Right forelimb (tissue), 1 donor: ENCODE results near the gene PITX2.

Experiments
- DNase-seq: peaks from one replicate; pipeline ENCODE4 v3.0.0-alpha.2; 2018

PITX2 gene

DNA sequence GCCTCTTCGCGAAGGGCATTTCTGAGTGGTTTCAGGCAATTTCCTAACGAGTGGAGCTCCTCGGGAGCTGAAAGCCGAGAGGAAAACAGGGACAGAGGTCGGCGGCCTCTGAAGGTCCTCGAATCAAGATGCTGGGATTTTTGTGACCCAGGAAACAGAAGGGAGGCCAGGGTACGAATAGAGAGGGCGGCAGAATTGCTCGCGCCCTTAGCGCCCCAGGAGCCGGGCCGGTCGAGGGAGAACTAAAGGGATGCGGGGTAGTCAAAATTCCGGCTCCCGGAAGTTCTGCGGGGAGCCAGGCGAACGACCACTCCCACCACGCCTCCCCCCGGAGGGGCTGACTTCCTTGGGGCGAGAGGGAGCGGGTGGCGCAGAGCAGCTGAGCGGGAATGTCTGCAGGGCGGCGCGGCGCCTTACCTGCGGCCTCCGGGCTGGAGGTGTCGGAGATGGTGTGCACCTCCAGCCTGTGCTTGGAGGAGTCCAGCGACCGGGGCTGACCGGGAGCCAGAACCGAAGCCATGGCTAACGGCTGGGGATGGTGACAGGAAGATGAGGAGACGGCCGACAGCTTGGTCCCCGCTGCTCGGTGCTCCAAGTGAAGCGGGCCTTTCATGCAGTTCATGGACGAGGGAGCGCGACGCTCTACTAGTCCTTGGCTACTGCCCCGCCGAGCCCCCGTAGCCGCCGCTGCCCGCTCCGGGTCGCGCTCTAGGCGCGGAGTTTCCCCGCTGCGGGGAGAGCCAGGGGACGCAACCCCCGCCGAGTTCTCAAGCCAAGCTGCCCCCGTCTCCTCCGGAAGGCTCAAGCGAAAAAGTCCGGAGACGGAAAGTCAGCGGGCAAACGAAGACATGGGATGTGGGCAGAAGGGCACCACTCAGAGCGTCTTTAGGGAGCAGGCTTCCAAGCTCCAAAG lies 782 bp downstream of the PITX2 start:
- DNase-seq, result no peak

DNA sequence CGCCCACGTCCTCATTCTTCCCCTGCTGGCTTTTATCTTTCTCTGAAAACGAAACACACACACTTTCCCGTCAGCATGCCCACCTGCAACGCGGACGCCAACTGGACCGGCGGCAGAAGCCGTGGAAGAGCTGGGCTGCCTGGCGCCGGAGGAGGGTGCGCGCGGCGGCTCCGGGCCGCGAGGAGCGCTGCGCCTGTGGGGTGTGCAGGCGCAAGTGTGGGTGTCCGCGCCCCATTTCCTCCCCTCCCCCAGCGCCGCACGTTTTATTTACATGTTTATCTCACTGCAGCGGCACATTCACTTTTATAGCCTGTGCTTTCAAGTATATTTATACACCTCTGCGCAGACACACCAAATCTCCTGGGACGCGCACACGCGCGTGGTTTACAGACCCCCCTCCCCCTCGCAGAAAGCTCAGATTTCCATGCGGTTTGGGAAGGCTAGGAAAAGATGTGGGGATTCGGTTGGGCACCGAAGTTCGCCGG lies 1.5 kb downstream of the PITX2 start:
- no peak for DNase-seq

DNA sequence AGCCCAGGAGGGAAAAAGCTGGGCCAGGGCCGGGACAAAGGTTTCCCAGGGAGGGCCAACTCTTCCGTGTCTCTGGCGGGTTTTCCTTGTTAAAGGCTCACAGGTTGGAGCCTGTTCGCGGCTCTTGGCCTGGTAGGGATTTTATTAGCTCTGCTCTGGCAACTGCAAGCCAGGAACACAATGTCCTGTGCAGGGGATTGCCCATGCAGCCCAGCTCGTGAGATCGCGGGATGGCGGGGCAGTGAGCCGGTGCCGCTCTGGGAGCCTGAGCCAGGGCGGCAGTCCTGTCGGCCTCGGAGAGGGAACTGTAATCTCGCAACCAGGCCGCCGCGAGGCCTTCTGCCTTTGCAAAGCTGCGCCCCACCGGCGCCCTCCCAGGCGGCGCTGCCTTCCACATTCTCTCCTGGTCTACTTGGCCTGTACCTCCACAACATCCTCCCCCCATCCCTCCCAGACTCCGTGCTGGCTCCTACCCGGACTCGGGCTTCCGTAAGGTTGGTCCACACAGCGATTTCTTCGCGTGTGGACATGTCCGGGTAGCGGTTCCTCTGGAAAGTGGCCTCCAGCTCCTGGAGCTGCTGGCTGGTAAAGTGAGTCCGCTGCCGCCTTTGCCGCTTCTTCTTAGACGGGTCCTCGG lies 2.1 kb downstream of the PITX2 start:
- peak; percentile 74 for DNase-seq

DNA sequence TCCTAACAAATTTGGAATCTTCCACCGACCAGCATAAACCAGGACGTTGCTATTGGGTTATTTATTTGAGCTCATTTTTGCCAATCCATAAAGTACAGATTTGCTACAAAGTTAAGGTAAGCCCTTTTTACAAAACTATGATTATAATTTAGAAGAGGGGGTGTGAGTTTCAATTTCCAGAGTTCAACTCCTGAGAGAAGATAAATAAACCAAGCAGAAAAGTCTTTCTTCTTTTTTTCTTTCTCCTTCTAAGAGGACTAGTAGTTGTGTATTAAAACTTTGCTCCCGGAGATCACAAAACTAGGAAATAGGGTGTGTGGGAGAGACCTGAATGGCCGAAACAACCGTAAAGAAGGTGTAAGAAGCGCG lies 2.6 kb downstream of the PITX2 start:
- DNase-seq, result no peak

DNA sequence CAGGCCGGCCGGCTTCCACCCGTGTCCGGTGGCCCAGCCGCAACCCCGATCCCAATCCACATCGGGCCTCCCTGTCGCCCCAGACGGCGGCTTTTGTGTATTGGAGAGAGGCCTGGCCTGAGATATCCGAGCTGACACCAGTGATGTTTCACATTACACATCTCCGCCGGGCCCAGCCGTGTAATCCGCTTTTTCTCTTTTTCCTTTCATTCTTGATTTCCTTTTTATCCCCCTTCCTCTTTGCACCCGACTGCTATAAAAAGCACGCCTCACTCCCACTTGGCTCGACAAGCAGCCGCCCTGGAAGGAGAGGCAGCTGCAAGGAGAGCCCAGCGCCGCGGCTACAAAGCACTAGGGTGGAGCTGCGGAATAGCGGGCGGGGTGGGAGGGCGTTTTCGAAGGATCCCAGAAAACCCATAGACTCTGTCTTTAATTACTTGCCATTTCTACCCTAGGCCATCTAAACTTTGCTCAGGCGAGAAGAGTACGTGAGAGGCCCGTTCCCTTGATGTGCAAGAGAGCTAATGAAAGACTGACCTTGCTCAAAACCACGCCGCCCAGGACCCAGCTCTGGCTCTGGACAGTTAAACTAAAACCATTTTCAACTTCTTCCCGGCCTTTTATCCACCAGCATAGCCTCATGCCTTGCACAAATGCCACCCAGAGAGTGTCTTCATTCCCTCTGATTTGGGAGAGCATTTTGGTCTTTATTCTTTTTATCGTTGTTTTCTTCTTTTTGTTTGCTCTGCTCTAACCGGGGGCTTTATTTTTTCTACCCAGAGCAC lies 3.2 kb downstream of the PITX2 start:
- DNase-seq, result peak; percentile 65

DNA sequence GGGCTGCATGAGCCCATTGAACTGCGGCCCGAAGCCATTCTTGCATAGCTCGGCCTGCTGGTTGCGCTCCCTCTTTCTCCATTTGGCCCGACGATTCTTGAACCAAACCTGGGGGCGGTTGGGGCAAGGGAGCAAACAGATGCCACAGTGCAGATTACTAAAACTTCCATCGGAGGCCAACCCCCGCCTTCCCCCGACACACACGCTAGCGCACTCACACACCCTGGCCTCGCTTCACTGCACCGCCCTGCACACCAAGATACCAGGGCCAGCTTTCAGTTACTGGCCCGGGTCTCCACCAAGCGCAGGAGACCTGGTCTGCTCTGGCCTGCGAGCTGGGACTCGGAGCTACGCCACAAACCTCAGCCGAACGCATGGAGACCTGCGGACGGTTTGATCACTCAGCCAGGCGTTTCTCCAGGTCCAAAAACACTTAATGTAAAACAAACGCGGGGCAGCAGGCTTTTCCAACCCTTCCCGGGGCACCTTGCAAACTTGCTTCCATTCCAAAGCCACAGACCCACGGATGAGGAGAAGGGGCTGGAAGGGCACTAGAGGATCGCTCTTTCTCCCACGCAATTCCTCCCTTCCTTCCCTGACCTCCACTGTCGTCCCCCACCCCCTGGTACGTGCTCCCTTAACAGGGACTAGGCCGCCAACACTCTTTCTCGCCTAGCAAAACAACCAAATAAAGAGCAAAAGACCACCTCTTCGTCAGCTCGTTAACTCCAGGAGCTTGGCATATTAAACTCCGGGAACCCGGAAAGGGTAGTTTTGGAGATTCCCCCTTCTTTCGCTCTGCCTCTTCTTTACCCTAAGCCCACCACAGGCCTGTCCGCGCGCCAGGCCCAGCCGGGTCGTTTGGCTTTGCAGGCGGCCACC lies 4.1 kb downstream of the PITX2 start:
- DNase-seq, result no peak

DNA sequence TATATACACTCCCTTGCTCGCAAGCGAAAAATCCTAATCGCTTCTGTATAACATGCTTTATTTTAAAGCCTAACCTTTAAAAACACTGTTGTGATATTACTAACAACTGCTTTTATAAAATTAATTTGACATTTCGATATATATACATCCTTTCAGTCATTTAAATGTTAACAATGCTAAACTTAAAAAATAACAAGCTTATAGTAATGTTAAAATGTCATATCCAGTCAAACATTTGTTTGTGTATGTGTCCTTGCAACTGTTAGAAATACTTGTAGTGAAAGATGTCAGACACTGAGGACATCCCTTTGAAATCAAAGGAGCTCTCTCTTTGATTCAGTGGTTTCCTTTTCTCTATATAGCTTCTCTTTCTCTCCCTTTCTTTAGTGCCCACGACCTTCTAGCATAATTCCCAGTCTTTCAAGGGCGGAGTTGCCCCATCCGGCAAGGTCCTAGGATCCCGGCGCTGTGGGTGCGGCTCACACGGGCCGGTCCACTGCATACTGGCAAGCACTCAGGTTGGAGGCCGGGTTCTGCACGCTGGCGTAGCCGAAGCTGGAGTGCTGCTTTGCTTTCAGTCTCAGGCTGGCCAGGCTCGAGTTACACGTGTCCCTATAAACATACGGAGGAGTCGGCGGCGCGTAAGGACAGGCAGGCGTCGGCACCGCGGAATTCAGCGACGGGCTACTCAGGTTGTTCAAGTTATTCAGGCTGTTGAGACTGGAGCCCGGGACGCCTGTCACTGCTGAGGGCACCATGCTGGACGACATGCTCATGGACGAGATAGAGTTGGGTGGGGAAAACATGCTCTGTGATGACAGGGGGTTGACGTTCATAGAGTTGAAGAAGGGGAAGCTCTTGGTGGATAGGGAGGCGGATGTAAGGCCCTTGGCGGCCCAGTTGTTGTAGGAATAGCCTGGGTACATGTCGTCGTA lies 5.0 kb downstream of the PITX2 start:
- peak; percentile 72 for DNase-seq

DNA sequence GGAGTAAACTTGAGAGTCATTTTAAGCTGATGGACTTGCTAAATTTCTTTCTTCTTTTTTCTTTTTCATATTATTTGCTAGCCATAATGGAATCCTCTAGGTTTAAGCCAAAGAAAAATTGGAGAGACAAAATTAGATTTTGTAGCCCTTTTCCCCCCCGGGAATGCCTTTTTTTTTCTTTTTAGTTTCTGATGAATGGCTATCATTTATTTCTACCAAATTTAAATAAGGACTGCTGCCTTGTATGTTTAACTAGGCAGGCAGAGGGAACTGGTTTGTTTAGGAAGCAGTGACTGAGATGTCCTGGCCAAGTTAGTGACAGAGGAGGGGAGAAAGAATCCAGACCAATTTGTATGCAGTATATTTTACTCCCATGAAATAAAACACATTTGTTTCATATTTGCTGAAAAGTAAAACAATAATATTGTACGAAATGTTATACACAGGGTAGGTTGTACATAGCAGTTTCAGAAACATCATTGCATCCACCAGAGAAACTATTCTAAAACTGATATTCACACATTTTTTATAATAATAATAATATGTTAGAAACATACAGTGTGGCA lies 5.7 kb downstream of the PITX2 start:
- no peak for DNase-seq

DNA sequence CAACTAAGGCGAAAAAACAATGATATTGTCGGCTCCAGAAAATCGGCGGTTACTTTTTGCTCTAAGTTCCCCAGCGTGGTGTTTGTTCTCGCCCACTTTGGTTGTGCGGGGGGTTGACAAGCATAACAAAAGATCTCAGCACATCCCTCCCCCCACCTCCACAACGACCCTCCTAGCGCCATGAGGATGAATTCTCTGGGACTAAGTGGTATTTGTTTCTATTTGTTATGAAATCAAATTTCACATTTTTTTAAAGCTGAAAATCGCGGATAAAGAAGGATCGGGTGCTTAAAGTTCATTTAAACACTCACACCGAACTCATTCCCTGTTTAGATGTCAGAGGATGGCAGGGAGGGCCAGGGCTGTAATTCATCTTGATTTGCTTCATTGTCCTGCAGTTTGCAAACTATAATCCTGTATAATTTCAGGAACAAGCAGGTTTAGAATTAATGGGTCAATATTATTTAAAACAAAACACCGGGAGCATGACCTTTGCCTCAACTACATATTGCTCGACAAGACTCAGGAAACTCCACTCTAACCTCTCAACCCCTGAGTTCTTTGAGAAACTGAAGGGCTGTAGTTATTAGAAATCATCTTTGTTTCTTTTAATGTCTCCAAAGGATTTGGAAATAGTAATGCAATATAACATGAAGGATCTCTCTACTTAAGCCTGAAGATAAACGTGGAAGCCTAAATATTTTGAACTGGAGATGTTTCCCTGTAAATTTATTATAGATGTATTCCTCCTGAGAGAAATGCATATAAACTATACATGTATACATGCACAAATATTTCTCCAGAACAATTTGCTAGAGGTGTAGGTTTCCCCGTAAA lies 6.4 kb downstream of the PITX2 start:
- DNase-seq, result peak; percentile 50

DNA sequence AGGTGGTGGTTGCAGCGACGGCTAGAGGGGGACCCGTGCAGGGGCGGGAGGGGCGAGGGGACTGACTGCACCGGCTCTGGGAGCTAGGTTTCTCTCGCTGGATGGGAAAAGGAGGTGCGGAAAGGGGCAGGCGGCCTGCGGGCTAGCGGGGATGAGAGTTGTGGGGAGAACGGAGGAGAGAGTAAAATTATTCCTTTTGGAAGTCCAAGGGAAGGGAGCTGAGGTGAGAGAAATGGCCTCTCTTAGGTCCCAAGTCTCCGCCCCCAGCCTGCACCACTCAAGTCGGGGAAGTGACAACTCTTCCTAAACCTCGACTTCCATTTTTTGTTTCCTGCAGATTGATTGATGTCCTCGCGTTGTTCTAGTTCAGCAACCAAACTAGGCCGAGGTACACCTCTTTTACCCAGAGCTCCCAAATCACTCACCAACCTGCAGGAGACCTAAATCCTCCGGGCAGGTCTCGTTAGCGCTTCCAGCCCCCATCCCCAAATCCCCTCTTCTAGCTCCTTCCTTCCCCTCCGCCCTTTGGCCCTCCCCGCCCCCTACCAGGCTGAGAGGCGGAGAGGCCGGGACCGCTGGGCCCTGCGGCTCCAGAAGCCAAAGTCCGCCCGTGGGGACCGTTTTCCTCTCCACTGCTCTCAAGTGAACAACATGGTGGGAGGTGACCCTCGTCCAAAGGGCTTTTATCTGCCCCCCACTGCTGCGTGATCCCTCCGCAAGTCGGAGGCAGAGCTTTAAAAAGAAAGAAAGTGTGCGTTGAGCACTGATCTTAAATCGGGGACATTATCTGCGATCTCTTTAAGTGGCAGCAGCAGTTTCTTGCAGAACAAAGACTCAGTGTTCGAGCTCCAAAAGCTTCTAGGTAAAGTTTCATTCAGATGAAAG lies 7.3 kb downstream of the PITX2 start:
- peak; percentile 54 for DNase-seq

DNA sequence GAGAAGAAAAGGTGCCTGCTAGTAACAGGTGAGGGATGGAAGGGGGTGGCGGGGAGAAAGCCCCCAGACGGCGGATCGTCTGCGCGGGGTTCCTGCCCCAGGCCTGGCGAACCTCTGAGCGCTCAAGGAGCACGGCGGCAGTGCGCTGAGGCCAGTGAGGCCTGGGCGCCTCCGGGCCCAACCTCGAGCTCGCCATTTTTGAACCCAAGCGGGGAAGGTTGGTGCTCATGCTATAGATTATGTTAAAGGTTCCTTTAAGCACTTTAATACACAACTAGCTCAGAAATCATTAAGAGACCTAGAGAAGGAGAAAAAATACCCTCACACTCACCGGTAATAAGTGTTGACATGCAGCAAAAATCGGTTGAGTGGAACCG lies 7.9 kb downstream of the PITX2 start:
- DNase-seq, result no peak

DNA sequence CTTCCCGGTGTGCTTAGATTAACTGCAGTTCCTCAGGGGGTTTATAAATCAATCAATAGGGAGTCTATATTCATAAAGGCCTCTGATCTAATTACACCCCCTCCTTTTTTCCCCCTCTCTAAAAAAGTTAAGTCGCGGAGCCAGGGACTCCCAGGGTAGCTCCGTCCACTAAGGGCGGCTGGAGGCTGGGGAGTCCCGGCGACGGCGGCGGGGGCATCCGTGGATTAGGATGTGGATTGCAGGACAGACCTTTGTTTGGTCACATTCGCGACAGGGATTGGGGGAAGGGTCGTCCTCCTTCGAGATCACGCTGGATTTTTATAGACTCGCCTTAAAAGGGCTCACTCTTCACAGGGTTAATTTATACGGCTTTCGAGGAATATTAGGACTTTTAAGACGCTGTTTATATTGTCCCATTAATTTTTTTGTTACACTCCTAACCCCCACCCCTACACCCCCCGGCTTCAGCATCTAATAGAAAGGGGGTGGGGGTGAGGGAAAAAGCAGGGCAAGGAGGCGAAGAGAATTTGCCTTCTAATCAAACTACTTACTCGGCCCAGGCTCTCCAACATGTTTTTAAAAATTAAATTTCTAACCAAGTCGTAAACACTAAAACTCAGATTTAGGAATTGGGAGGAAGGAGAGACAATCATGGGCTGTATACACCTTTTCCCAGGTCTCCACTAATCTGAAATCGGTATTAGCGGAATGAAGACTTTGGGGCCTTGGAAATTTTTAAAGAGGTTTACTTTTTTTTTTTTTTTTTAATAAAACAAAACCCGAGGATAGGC lies 8.5 kb downstream of the PITX2 start:
- peak; percentile 43 for DNase-seq

DNA sequence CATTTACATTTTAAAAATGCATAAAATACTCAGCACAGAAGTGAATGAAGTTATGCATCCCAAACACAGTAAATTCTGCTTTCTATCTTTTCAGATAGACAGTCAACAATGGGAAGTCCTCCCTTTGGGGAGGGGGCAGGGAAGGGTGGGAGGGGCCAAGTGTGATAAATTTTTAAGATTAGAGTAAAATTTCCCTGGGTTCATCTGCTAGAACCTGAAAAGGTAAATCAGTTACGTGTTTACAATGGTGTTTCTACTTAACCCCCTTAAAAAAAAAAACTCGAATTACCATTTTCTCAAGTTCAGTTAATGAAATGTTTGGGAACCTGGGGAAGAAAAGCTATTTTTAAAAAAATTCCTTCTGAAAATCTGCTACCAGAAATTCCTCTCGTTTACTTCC lies 9.1 kb downstream of the PITX2 start:
- no peak for DNase-seq

DNA sequence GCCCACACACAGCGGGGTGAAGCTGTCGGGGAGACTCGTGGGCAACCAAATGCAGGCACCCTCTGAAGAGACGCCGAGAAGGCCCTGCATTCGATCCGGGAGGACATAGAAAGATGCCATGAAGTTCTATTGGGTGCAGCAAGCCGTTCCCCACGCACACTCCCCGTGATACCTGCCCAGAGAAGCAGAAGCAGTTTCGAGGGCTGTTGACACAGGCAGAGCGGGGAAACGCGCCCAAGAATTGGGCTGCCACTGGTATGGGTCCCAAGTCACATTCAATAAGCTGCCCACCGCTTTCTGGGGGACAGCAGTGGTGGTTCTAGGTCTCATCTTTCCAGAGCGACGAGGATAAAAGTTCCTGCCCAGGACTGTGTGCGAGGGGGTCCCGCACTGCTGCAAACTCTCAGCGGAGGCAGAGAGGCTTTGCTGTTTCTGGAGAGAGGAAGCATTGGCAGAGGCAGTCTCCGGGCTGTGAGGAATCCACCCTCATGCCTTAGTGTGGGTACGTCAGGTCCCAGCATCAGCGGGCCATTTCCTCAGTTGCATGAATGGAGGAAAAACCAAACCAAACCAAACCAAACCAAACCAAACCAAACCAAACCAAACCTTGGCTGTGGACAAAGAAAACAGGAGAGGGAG lies 10.1 kb downstream of the PITX2 start:
- DNase-seq, result peak; percentile 44

DNA sequence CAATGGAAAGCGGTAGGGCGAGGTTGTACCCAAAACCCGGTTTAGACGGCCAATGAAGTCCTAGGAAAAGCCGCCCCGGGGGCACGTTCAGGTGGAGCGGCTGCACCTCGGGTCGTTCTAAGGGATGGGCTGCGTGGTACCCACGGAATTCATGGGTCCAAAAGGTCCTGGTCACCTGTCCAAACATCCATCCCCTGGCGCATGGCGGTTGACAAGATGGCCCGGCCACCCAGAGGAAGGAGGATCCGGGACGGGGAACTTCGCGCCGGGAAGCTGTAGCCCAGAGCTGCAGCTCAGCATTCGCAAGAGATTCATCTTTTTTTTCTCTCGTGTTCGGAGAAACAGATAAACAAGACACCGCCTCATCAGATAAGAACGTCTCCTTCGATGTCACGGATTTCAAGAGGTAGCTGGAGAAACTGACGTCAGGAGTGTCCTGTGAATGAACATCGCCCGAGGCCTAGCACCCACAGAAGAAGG lies 10.9 kb downstream of the PITX2 start:
- no peak for DNase-seq

DNA sequence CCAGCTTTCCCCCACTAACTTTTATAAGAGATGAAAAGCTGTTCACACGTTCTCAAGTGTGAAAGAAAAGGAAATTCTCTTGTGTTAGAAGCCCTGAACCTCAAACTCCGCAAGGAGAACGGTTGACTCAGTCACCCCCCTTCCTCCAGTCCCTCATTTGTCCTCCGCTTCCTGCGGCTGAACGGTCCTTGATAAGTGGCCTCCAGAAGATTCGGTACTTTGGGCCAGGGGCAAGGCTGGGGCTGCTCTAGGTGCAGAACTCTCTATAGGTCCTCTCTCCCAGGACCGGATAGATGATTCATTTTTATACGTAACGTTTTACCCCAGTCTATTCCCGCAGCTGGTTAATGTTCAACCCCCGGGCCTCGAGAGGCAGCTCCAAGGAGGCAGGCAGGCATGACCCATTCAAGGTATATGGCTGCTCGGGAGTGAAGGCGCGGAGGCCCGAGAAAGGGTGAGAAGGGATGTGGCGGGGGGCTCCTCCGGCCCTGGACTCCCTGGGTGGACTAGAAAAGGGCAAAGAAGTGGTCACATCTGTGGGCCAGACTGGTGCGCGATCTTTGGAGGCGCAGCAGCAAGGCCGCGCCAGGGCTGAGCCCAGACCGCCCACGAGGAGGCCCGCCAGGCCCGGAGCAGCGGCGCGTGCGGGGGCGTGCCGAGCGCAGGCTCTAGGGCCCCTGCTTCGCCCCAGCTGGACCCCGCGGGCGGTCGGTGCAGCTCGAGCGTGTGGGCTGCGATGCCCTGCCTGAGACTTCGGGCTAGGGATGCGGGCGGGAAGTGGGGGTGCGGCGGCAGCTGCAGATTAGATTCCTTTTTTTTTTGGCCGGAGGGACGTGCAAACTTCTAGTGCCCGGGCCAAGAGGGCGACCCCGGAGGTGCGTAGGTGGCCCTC lies 11.7 kb downstream of the PITX2 start:
- DNase-seq, result peak; percentile 53

DNA sequence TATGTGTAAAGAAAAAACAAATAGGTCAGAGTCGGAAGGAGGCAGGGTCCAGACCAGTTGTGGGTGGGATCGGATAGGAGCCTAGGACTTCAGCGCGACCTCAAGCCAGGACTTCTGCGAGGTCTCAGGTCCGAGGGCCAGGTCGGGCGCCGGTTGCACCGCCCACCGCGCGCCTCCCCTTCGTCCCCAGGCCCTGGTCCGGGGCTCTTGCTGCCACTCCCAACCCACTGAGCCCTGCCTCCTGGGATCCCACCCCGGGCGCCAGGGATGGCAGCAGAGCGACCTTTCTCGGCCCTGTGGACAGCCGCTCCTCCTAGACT lies 12.3 kb downstream of the PITX2 start:
- peak; percentile 24 for DNase-seq
